Measurements from ENCODE around the gene GMDS. TPM values are rescaled to one million over a fixed set of nuclear protein-coding genes. Genes with fewer than 3 reads are reported as not detected.

GMDS gene
- total RNA-seq, 1 experiment from 2014 or later, result 31.1 TPM

DNA sequence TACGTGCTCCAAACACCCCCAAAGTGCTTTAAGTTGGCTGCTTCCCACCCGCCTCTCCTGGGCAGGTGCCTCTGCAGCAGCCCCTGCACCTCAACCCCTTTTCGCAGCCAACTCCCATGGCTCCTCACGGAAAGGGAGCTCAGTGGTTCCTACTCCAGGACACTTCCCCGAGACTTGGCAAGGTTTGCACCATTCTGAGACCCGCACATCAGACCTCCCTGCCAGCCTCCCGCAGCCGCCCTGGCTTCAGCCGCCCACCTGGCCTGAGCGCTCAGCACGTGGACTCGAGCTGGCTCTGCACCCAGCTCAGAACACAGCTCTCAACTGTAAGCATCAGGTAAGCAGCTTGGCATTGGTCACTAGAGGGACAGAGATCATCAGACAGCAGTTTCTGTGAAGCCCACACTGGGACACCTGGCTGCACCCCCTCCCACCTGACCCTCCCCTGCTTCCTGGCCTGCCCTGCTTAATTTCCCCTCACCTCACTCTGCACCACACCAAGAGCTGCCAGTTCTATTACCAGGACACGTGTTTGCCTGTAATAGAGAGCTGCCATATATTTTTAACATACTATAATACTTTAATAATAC, 28.5 kb downstream of the GMDS start:
- Mint-ChIP-seq H3K4me1 (ENCODE audit: low read depth, unreplicated experiment) (no peaks in the 10 kb centered on the region), H3K4me3 (ENCODE audit: unreplicated experiment) (no peak overlapping the region), H3K27me3 (ENCODE audit: insufficient read depth, unreplicated experiment) (no peaks in the 10 kb centered on the region), H3K36me3 (ENCODE audit: insufficient read depth, unreplicated experiment) (no peaks in the 10 kb centered on the region), H3K9me3 (ENCODE audit: unreplicated experiment) (no peaks in the 10 kb centered on the region), H3K27ac (ENCODE audit: unreplicated experiment) (no peak overlapping the region)
- H3K36me3 ChIP-seq (ENCODE audit: control insufficient read depth, insufficient read depth, low read length), result no peaks in the 10 kb centered on the region
- no peak for TF ChIP-seq CTCF (IDR thresholded peaks at IDR 0.05; ENCODE audit: insufficient read depth in 1 of 2, low read depth in 1 of 2, low read length in 1 of 2, severe bottlenecking in 1 of 2, unreplicated experiment in 1 of 2)
- intact Hi-C loops (cut with micrococcal nuclease; ENCODE audit: unreplicated experiment), result no loop called here
- ChIA-PET POLR2A (no interaction called here), CTCF (interaction anchor here (0.8 kb wide), 1 partner anchor 137 kb away, joined by 3 read pairs; no protein-coding TSS in a partner anchor)
- no peak overlapping the region for H3K4me3 ChIP-seq (ENCODE audit: low read depth, low read length)
- no peaks in the 10 kb centered on the region for H3K9me3 ChIP-seq
- no peak for DNase-seq
- no TSS peak for BruUV-seq (replicated peaks)
- no peaks in the 10 kb centered on the region for H3K4me1 ChIP-seq
- no peaks in the 10 kb centered on the region for H3K27me3 ChIP-seq (replicated peaks; ENCODE audit: control insufficient read depth, insufficient read depth, low read length)

DNA sequence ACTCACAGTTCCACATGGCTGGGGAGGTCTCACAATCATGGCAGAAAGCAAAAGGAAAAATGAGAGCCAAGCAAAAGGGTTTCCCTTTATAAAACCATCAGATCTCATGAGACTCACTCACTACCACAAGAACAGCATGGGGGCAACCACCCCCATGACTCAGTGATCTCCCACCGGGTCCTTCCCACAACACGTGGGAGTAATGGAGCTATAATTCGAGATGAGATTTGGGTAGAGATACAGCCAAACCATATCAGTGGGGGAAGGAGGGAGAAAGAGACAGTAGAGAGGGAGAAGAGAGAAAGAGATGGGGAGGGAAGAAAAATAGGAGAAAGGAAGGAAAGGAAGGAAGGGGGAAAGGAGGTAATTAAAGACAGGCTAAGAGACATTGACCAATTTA, 30.1 kb downstream of the GMDS start:
- POLR2A ChIA-PET, result no interaction called here
- H3K9me3 ChIP-seq, result no peaks in the 10 kb centered on the region
- no peaks in the 10 kb centered on the region for H3K27me3 ChIP-seq (replicated peaks; ENCODE audit: control insufficient read depth, insufficient read depth, low read length)
- TF ChIP-seq CTCF (IDR thresholded peaks at IDR 0.05; ENCODE audit: insufficient read depth in 1 of 2, low read depth in 1 of 2, low read length in 1 of 2, severe bottlenecking in 1 of 2, unreplicated experiment in 1 of 2), result no peak
- H3K4me1 ChIP-seq, result no peaks in the 10 kb centered on the region
- no peaks in the 10 kb centered on the region for H3K36me3 Mint-ChIP-seq (ENCODE audit: insufficient read depth, unreplicated experiment)
- no peak overlapping the region for H3K4me3 ChIP-seq (ENCODE audit: low read depth, low read length)
- H3K27me3 Mint-ChIP-seq (ENCODE audit: insufficient read depth, unreplicated experiment), result no peaks in the 10 kb centered on the region
- no TSS peak for BruUV-seq (replicated peaks)
- H3K4me1 Mint-ChIP-seq (ENCODE audit: low read depth, unreplicated experiment), result no peaks in the 10 kb centered on the region
- no peaks in the 10 kb centered on the region for H3K36me3 ChIP-seq (ENCODE audit: control insufficient read depth, insufficient read depth, low read length)
- DNase-seq, result no peak
- no peak overlapping the region for H3K27ac Mint-ChIP-seq (ENCODE audit: unreplicated experiment)
- no peak overlapping the region for H3K4me3 Mint-ChIP-seq (ENCODE audit: unreplicated experiment)
- CTCF ChIA-PET, result no interaction called here
- no peaks in the 10 kb centered on the region for H3K9me3 Mint-ChIP-seq (ENCODE audit: unreplicated experiment)
- intact Hi-C loops (cut with micrococcal nuclease; ENCODE audit: unreplicated experiment), result no loop called here

GRCh38 chr6:2213086-2213485, 32.3 kb downstream of the GMDS start:
- Histone ChIP-seq H3K4me1 (no peaks in the 10 kb centered on the region), H3K27me3 (replicated peaks; ENCODE audit: control insufficient read depth, insufficient read depth, low read length) (no peaks in the 10 kb centered on the region), H3K36me3 (ENCODE audit: control insufficient read depth, insufficient read depth, low read length) (no peaks in the 10 kb centered on the region), H3K4me3 (ENCODE audit: low read depth, low read length) (no peak overlapping the region), H3K9me3 (no peaks in the 10 kb centered on the region)
- no peak for TF ChIP-seq CTCF (IDR thresholded peaks at IDR 0.05; ENCODE audit: insufficient read depth in 1 of 2, low read depth in 1 of 2, low read length in 1 of 2, severe bottlenecking in 1 of 2, unreplicated experiment in 1 of 2)
- intact Hi-C loops (cut with micrococcal nuclease; ENCODE audit: unreplicated experiment), result no loop called here
- Mint-ChIP-seq H3K9me3 (ENCODE audit: unreplicated experiment) (no peaks in the 10 kb centered on the region), H3K4me3 (ENCODE audit: unreplicated experiment) (no peak overlapping the region), H3K4me1 (ENCODE audit: low read depth, unreplicated experiment) (no peaks in the 10 kb centered on the region), H3K27ac (ENCODE audit: unreplicated experiment) (no peak overlapping the region), H3K36me3 (ENCODE audit: insufficient read depth, unreplicated experiment) (no peaks in the 10 kb centered on the region), H3K27me3 (ENCODE audit: insufficient read depth, unreplicated experiment) (no peaks in the 10 kb centered on the region)
- ChIA-PET CTCF (no interaction called here), POLR2A (no interaction called here)
- BruUV-seq (replicated peaks), result no TSS peak
- DNase-seq, result no peak

Measured in Caco-2 (cell line).